HL-60 (cell line): ENCODE measurements around the gene NPAS2.

ENCODE experiments used
- DNase-seq, 2 experiments: peaks; one replicate each; pipeline ENCODE4 v3.0.0-alpha.2; 2010 to 2020; ENCODE audit warnings: low read depth in 1 of 2, low spot score in 1 of 2
- H3K27ac ChIP-seq: fragments of 250-450 bp; sonication (Bioruptor Pico); replicated peaks from 2 replicates; pipeline ENCODE4 v1.5.1; 2020; ENCODE audit warnings: mild to moderate bottlenecking, moderate library complexity
- H3K27me3 ChIP-seq: fragments of 250-450 bp; sonication (Bioruptor Pico); 2 replicates; pipeline ENCODE4 v1.5.1; 2021; ENCODE audit warnings: mild to moderate bottlenecking, moderate library complexity; ENCODE audit not compliant: insufficient read depth, poor library complexity, severe bottlenecking
- H3K4me3 ChIP-seq: replicated peaks from 2 replicates; pipeline ENCODE4 v1.5.1; 2011; ENCODE audit warnings: mild to moderate bottlenecking, control low read depth, low read length; ENCODE audit not compliant: insufficient read depth
- CTCF ChIP-seq: IDR thresholded peaks from one replicate; pipeline ENCODE4 v1.5.1; 2011; ENCODE audit warnings: low read length, control low read depth, inconsistent platforms; ENCODE audit not compliant: insufficient read depth
- GABPA ChIP-seq: IDR thresholded peaks from 2 replicates; pipeline ENCODE4 v1.6.1; 2012; ENCODE audit warnings: low read depth
- POLR2AphosphoS5 ChIP-seq: IDR thresholded peaks from 2 replicates; pipeline ENCODE4 v1.6.1; 2012; ENCODE audit warnings: low read depth
- REST ChIP-seq: IDR thresholded peaks from 2 replicates; pipeline ENCODE4 v1.6.1; 2012; ENCODE audit warnings: low read depth; ENCODE audit not compliant: insufficient replicate concordance
- SPI1 ChIP-seq: IDR thresholded peaks from 2 replicates; pipeline ENCODE4 v1.6.1; 2012; ENCODE audit warnings: low read depth, mild to moderate bottlenecking, borderline replicate concordance

NPAS2 gene

GRCh38 chr2:100889286-100889685, 69.3 kb downstream of the NPAS2 start:
- no peak overlapping the region for H3K4me3 ChIP-seq
- DNase-seq: no peak
- H3K27me3 ChIP-seq: no peaks in the 10 kb centered on the region
- H3K27ac ChIP-seq: no peak overlapping the region
- TF ChIP-seq REST (no peak), SPI1 (no peak), GABPA (no peak), CTCF (no peak), POLR2AphosphoS5 (no peak)

GRCh38 chr2:100891906-100892642, 72.1 kb downstream of the NPAS2 start:
- DNase-seq: no peak
- no peak overlapping the region for H3K4me3 ChIP-seq
- no peak overlapping the region for H3K27ac ChIP-seq

DNA sequence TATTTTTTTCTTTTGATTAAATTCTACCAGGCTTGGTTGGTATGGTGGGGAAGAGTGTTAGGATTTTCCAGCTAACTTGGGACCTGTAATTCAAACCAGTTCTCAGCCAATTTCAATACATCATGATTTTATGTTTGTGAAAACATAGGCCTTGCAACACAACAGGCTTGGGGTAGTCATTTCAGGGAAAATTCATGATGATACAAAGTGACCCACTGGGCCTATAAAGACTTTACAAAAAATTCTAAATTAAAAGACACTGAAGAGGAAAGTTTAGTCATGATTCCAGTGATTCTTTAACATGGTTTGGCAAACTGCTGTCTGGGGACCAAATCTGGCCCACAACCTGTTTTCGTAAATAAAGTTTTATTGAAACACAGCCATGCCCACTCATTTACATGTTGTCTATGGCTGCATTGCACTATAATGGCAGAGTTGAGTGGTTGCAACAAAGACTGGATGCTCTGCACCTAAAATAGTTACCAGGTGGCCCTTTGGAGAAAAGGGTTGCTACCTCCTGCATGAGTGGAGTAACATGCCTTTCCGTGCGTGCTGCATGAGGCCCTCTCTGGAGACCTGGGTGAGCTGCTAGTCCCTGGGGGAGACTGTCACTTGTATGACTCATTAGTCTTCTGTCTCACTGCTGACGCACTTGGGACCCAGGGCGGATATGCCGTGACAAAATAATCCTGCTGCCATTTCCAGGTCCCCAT, 73.6 kb downstream of the NPAS2 start:
- no peak overlapping the region for H3K4me3 ChIP-seq
- DNase-seq: no peak
- TF ChIP-seq REST (no peak), CTCF (no peak), GABPA (no peak), SPI1 (no peak), POLR2AphosphoS5 (no peak)
- H3K27ac ChIP-seq: no peak overlapping the region
- no peaks in the 10 kb centered on the region for H3K27me3 ChIP-seq

More at GRCh38 chr2:100891906-100892642, 72.1 kb downstream of the NPAS2 start:
- no peaks in the 10 kb centered on the region for H3K27me3 ChIP-seq
- no peak for TF ChIP-seq POLR2AphosphoS5
- no peak for TF ChIP-seq CTCF
- TF ChIP-seq GABPA: no peak
- no peak for TF ChIP-seq SPI1
